Peyer's patch (tissue), 4 donors: ENCODE results near the gene NOS1.

Experiments
- CTCF ChIP-seq, 6 experiments: fragments of 450-650 bp in 4 of 6; fragments of 200-600 bp in 2 of 6; sonication (generic) in 1 of 6; IDR thresholded peaks; one replicate each; pipeline ENCODE4 v1.5.1; 2017 to 2019; ENCODE audit warnings: antibody characterized with exemption in 6 of 6, mild to moderate bottlenecking in 3 of 6, moderate library complexity in 1 of 6
- POLR2A ChIP-seq, 2 donors: fragments of 450-650 bp; IDR thresholded peaks; one replicate each; pipeline ENCODE4 v1.5.1; 2017; ENCODE audit warnings: antibody characterized with exemption in 2 of 2, mild to moderate bottlenecking in 2 of 2, moderate library complexity in 2 of 2

- TF ChIP-seq CTCF (IDR thresholded peaks at IDR 0.05) (no peak), POLR2A (IDR thresholded peaks at IDR 0.05) (no peak)
These were observed 126.2 kb downstream of the NOS1 start for GRCh38 chr12:117235261-117235660.
